ENCODE results near the gene SPARC. TPM values are rescaled to one million over a fixed set of nuclear protein-coding genes. Genes with fewer than 3 reads are reported as not detected.

Gene SPARC
- total RNA-seq, 1 donor from 2014 or later, result 273 TPM

- no peak for TF ChIP-seq POLR2A (IDR thresholded peaks at IDR 0.05)
- TF ChIP-seq CTCF (IDR thresholded peaks at IDR 0.05), result no peak
- no peak for TF ChIP-seq POLR2AphosphoS5 (IDR thresholded peaks at IDR 0.05; ENCODE audit: insufficient read depth in 1 of 2, low read depth in 1 of 2)
- Histone ChIP-seq H3K4me1 (peaks cover 35% of the 10 kb centered on the region), H3K27ac (no peak overlapping the region), H3K36me3 (no peaks in the 10 kb centered on the region), H3K9me3 (no peaks in the 10 kb centered on the region), H3K4me3 (no peak overlapping the region), H3K27me3 (no peaks in the 10 kb centered on the region)
- intact Hi-C loops (cut with DNase I), result loop anchor here (10.0 kb wide), 1 partner anchor 167 kb away; no protein-coding TSS in a partner anchor
- no peak for DNase-seq (ENCODE audit: extremely low spot score in 2 of 2)
Observed at GRCh38 chr5:151631941-151632340, 54.8 kb downstream of the SPARC start.

- H3K36me3 ChIP-seq, result no peaks in the 10 kb centered on the region
- H3K4me1 ChIP-seq, result peaks cover 26% of the 10 kb centered on the region
- no peaks in the 10 kb centered on the region for H3K9me3 ChIP-seq
- TF ChIP-seq POLR2A (IDR thresholded peaks at IDR 0.05) (no peak), CTCF (IDR thresholded peaks at IDR 0.05) (no peak), POLR2AphosphoS5 (IDR thresholded peaks at IDR 0.05; ENCODE audit: insufficient read depth in 1 of 2, low read depth in 1 of 2) (no peak)
- H3K27me3 ChIP-seq, result no peaks in the 10 kb centered on the region
- H3K27ac ChIP-seq, result no peak overlapping the region
- H3K4me3 ChIP-seq, result no peak overlapping the region
- DNase-seq (ENCODE audit: extremely low spot score in 2 of 2), result no peak
- intact Hi-C loops (cut with DNase I), result loop anchor here (10.0 kb wide), 1 partner anchor 165 kb away; no protein-coding TSS in a partner anchor
Observed at GRCh38 chr5:151630088-151630487, 56.6 kb downstream of the SPARC start.

- H3K9me3 ChIP-seq, result no peaks in the 10 kb centered on the region
- no peak overlapping the region for H3K4me3 ChIP-seq
- no peak for TF ChIP-seq POLR2A (IDR thresholded peaks at IDR 0.05)
- no peak for TF ChIP-seq POLR2AphosphoS5 (IDR thresholded peaks at IDR 0.05; ENCODE audit: insufficient read depth in 1 of 2, low read depth in 1 of 2)
- no peak for TF ChIP-seq CTCF (IDR thresholded peaks at IDR 0.05)
- H3K4me1 ChIP-seq, result peaks cover 23% of the 10 kb centered on the region
- no peak for DNase-seq (ENCODE audit: extremely low spot score in 2 of 2)
- no peak overlapping the region for H3K27ac ChIP-seq
- H3K36me3 ChIP-seq, result no peaks in the 10 kb centered on the region
- no peaks in the 10 kb centered on the region for H3K27me3 ChIP-seq
- intact Hi-C loops (cut with DNase I), result no loop called here
Observed at GRCh38 chr5:151628112-151628823, 58.4 kb downstream of the SPARC start.

GRCh38 chr5:151627650-151628049 is 59.1 kb downstream of the SPARC start:
- intact Hi-C loops (cut with DNase I), result no loop called here

More at GRCh38 chr5:151627650-151628049, 59.1 kb downstream of the SPARC start:
- H3K9me3 ChIP-seq, result no peaks in the 10 kb centered on the region
- peaks cover 19% of the 10 kb centered on the region for H3K4me1 ChIP-seq
- no peaks in the 10 kb centered on the region for H3K27me3 ChIP-seq
- no peaks in the 10 kb centered on the region for H3K36me3 ChIP-seq
- TF ChIP-seq CTCF (IDR thresholded peaks at IDR 0.05) (no peak), POLR2AphosphoS5 (IDR thresholded peaks at IDR 0.05; ENCODE audit: insufficient read depth in 1 of 2, low read depth in 1 of 2) (no peak), POLR2A (IDR thresholded peaks at IDR 0.05) (no peak)
- H3K4me3 ChIP-seq, result no peak overlapping the region
- H3K27ac ChIP-seq, result no peak overlapping the region
- no peak for DNase-seq (ENCODE audit: extremely low spot score in 2 of 2)
